Cardiac muscle cell (in vitro differentiated cells and primary cell): ENCODE data around the gene MCEMP1. TPM values are rescaled to one million over a fixed set of nuclear protein-coding genes. Genes with fewer than 3 reads are reported as not detected.

Experiments used
- DNase-seq, 2 donors: peaks; one replicate each; pipeline versions ENCODE4 v3.0.0 to v3.0.0-alpha.2; 2010 to 2017; ENCODE audit warnings: low read depth in 1 of 2, low spot score in 1 of 2
- H3K27ac ChIP-seq: fragments of 200-600 bp; sonication (generic); 2 replicates; pipeline ENCODE4 v1.5.1; 2016
- H3K27me3 ChIP-seq: fragments of 200-600 bp; sonication (generic); 2 replicates; pipeline ENCODE4 v1.6.0; 2016; ENCODE audit warnings: control low read depth
- H3K36me3 ChIP-seq: fragments of 200-600 bp; sonication (generic); 2 replicates; pipeline ENCODE4 v1.5.1; 2016; ENCODE audit warnings: control low read depth
- H3K4me1 ChIP-seq: fragments of 200-600 bp; sonication (generic); 2 replicates; pipeline ENCODE4 v1.8.1; 2017; ENCODE audit warnings: low read depth, mild to moderate bottlenecking, mixed run types
- H3K4me3 ChIP-seq: fragments of 200-600 bp; sonication (generic); 2 replicates; pipeline ENCODE4 v1.5.1; 2016; ENCODE audit warnings: mild to moderate bottlenecking
- H3K9me3 ChIP-seq: fragments of 200-600 bp; sonication (generic); 2 replicates; pipeline ENCODE4 v1.5.1; 2017; ENCODE audit warnings: low read depth, mild to moderate bottlenecking, control low read depth
- polyA plus RNA-seq: library from polyadenylated mRNA; unstranded; fragments of >200 nt; fragmentation: Nextera tagmentation; extraction: Ambion mirVana; gene quantifications from 2 replicates; pipeline ENCODE4 v1.2.1, GENCODE V29; 2016
- total RNA-seq: library from RNA; depleted of rRNA; stranded (reverse); fragments of >200 nt; gene quantifications from 2 replicates; pipeline ENCODE4 v1.2.3, GENCODE V29; 2016
- TF ChIP-seq, protein P1 (sequence below): IDR thresholded peaks from 2 replicates; pipeline ENCODE4 v1.5.1; 2012; ENCODE audit warnings: low read depth, mild to moderate bottlenecking, low read length

MCEMP1 gene
- total and polyA plus RNA-seq, 2 experiments from 2014 or later: not detected

DNA sequence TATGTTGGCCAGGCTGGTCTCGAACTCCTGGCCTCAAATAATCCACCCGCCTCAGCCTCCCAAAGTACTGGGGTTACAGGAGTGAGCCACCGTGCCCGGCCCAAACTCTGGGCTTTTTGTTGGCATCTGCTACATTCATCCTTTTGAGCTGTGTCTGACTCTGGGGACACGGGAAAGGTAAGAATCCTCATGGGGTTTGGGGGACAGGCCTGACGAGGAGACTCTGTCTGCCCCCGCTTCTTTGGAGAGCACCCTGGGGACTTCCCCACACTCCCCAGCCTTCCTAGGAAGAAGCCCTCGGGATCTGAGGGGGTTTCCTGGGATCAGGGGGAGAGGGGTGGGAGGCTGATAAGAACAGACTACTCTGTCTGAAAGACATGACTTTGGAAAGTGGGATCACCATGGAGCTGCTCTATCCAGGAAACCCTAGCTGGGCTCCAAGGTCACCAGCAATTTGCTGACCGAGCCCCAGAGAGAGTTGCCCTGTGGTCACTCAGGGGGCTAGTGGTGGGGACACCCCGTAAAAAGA lies 33.1 kb downstream of the MCEMP1 start:
- H3K27me3 ChIP-seq: no peaks in the 10 kb centered on the region
- no peak overlapping the region for H3K27ac ChIP-seq
- TF ChIP-seq, protein P1, sequence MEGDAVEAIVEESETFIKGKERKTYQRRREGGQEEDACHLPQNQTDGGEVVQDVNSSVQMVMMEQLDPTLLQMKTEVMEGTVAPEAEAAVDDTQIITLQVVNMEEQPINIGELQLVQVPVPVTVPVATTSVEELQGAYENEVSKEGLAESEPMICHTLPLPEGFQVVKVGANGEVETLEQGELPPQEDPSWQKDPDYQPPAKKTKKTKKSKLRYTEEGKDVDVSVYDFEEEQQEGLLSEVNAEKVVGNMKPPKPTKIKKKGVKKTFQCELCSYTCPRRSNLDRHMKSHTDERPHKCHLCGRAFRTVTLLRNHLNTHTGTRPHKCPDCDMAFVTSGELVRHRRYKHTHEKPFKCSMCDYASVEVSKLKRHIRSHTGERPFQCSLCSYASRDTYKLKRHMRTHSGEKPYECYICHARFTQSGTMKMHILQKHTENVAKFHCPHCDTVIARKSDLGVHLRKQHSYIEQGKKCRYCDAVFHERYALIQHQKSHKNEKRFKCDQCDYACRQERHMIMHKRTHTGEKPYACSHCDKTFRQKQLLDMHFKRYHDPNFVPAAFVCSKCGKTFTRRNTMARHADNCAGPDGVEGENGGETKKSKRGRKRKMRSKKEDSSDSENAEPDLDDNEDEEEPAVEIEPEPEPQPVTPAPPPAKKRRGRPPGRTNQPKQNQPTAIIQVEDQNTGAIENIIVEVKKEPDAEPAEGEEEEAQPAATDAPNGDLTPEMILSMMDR: no peak
- no peak overlapping the region for H3K4me3 ChIP-seq
- H3K9me3 ChIP-seq: no peaks in the 10 kb centered on the region
- no peaks in the 10 kb centered on the region for H3K4me1 ChIP-seq
- no peaks in the 10 kb centered on the region for H3K36me3 ChIP-seq
- DNase-seq: no peak

- no peak for DNase-seq
- no peaks in the 10 kb centered on the region for H3K36me3 ChIP-seq
- TF ChIP-seq, protein P1: no peak
- H3K4me3 ChIP-seq: no peak overlapping the region
- H3K9me3 ChIP-seq: no peaks in the 10 kb centered on the region
- H3K27me3 ChIP-seq: no peaks in the 10 kb centered on the region
- no peak overlapping the region for H3K27ac ChIP-seq
- H3K4me1 ChIP-seq: no peaks in the 10 kb centered on the region
These were observed 33.7 kb downstream of the MCEMP1 start for GRCh38 chr19:7710616-7711015.

DNA sequence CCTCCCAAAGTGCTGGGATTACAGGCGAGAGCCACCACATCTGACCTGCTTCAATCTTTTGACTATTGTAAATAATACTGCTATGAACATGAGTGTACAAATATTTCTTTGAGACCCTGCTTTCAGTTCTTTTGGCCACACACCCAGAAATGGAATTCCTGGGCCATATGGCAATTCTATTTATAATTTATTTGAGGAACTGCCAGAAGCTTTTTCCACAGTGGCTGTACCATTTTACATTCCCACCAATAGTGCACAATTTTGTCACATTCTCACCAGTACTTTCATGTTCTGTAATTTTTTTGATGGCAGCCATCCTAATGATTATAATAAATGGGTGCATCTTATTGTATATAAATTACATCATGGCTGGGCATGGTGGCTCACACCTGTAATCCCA lies 38.8 kb downstream of the MCEMP1 start:
- no peaks in the 10 kb centered on the region for H3K4me1 ChIP-seq
- no peaks in the 10 kb centered on the region for H3K9me3 ChIP-seq
- no peaks in the 10 kb centered on the region for H3K36me3 ChIP-seq
- no peak for DNase-seq
- no peak overlapping the region for H3K27ac ChIP-seq
- TF ChIP-seq, protein P1: no peak
- H3K27me3 ChIP-seq: peaks cover 2% of the 10 kb centered on the region
- no peak overlapping the region for H3K4me3 ChIP-seq

DNA sequence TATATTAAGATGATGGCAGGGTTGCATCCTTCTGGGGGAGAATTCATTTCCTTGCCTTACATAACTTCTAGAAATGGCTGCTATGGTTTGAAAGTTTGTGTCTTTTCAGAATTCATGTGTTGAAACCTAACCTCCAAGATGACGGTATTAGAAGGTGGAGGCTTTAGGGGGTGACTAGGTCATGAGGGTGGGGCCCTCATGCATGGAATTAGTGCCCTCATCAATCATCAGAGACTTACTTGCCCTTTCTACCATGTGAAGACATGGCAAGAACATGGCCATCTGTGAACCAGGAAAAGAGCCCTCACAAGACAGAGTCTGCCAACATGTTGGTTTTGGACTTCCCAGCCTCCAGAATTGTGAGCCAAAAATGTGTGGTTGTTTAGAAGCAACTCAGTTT lies 39.9 kb downstream of the MCEMP1 start:
- TF ChIP-seq, protein P1: no peak
- H3K36me3 ChIP-seq: no peaks in the 10 kb centered on the region
- DNase-seq: no peak
- no peak overlapping the region for H3K27ac ChIP-seq
- no peaks in the 10 kb centered on the region for H3K4me1 ChIP-seq
- no peaks in the 10 kb centered on the region for H3K9me3 ChIP-seq
- H3K4me3 ChIP-seq: no peak overlapping the region
- peaks cover 2% of the 10 kb centered on the region for H3K27me3 ChIP-seq

DNA sequence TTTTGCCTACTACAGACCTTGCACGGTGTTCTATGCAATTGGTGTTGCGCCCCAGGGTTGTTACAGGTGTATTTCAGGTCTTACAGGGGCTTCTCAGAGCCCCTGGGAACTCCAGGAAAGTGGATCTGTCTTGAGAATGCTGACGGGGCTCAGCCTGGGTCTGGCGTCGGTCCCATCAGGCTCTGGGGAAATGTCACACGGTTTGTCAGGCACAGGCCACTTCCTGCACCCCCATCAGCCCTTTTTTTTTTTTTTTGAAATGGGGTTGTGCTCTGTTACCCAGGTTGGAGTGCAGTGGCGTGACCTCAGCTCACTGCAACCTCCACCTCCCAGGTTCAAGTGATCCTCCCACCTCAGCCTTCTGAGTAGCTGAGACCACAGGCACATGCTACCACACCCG lies 41.8 kb downstream of the MCEMP1 start:
- no peaks in the 10 kb centered on the region for H3K4me1 ChIP-seq
- H3K27me3 ChIP-seq: peaks cover 5% of the 10 kb centered on the region
- no peak overlapping the region for H3K4me3 ChIP-seq
- DNase-seq: no peak
- no peaks in the 10 kb centered on the region for H3K9me3 ChIP-seq
- H3K36me3 ChIP-seq: no peaks in the 10 kb centered on the region
- no peak overlapping the region for H3K27ac ChIP-seq
- TF ChIP-seq, protein P1: no peak

DNA sequence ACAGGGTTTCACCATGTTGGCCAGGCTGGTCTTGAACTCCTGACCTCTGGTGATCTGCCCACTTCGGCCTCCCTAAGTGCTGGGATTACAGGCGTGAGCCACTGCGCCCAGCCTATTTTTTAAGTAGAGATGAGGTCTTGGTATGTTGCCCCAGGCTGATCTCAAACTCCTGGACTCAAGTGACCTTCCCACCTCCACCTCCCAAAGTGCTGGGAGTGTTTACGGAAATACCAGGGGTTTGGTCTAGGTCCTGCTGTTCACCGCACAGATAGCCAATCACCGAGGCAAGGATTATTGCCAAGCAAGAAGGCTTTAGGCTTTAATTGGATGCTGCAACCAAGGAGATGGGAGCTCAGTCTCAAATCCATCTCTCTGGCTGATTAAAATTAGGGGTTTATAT lies 43.5 kb downstream of the MCEMP1 start:
- Histone ChIP-seq H3K27me3 (peaks cover 8% of the 10 kb centered on the region), H3K36me3 (no peaks in the 10 kb centered on the region), H3K4me1 (no peaks in the 10 kb centered on the region), H3K4me3 (no peak overlapping the region), H3K9me3 (no peaks in the 10 kb centered on the region), H3K27ac (no peak overlapping the region)
- TF ChIP-seq, protein P1: no peak
- DNase-seq: no peak
